HL-60 (cell line): ENCODE measurements around the gene GDF11.

Experiments
- POLR2AphosphoS5 ChIP-seq: IDR thresholded peaks from 2 replicates; pipeline ENCODE4 v1.6.1; 2012; ENCODE audit warnings: low read depth
- TF ChIP-seq, protein P1 (sequence below): IDR thresholded peaks from one replicate; pipeline ENCODE4 v1.5.1; 2011; ENCODE audit warnings: low read length, control low read depth, inconsistent platforms; ENCODE audit not compliant: insufficient read depth

- TF ChIP-seq, protein P1, sequence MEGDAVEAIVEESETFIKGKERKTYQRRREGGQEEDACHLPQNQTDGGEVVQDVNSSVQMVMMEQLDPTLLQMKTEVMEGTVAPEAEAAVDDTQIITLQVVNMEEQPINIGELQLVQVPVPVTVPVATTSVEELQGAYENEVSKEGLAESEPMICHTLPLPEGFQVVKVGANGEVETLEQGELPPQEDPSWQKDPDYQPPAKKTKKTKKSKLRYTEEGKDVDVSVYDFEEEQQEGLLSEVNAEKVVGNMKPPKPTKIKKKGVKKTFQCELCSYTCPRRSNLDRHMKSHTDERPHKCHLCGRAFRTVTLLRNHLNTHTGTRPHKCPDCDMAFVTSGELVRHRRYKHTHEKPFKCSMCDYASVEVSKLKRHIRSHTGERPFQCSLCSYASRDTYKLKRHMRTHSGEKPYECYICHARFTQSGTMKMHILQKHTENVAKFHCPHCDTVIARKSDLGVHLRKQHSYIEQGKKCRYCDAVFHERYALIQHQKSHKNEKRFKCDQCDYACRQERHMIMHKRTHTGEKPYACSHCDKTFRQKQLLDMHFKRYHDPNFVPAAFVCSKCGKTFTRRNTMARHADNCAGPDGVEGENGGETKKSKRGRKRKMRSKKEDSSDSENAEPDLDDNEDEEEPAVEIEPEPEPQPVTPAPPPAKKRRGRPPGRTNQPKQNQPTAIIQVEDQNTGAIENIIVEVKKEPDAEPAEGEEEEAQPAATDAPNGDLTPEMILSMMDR = no peak
- no peak for TF ChIP-seq POLR2AphosphoS5
Observed at GRCh38 chr12:55702861-55703260, 40.1 kb upstream of the GDF11 start.
